Measurements from ENCODE around the gene ATP4A. TPM values are rescaled to one million over a fixed set of nuclear protein-coding genes. Genes with fewer than 3 reads are reported as not detected.
"Not testable (repeated sequence)": the region's sequence is repeated elsewhere in the genome, so short reads cannot be mapped to it uniquely, and the experiment has no call there.

ATP4A gene
- total RNA-seq (2014; rRNA removed; shearing (Covaris generic)): not detected in 2 replicates

- DNase-seq (ENCODE audit: low spot score): no peak
- in situ Hi-C loops (cut with HindIII; ENCODE audit: low sequenced_read_pairs): no loop called here
Measured at GRCh38 chr19:35563207-35563829, at the start of gene ATP4A. ATP4A (minus strand) TSS chr19:35563658; CDS start chr19:35563629, 29 bp downstream.

- peak; percentile 93 for DNase-seq (ENCODE audit: low spot score)
- in situ Hi-C loops (cut with HindIII; ENCODE audit: low sequenced_read_pairs): no loop called here
Measured at GRCh38 chr19:35612559-35613321, 49.3 kb upstream of the ATP4A start, which contains the start of gene HAUS5. HAUS5 (plus strand) TSS chr19:35612735; CDS start chr19:35612795, 60 bp downstream.

- in situ Hi-C loops (cut with HindIII; ENCODE audit: low sequenced_read_pairs): no loop called here
- DNase-seq (ENCODE audit: low spot score): no peak
Measured at GRCh38 chr19:35612224-35612558, 48.7 kb upstream of the ATP4A start.

GRCh38 chr19:35609851-35610353, 46.4 kb upstream of the ATP4A start:
- in situ Hi-C loops (cut with HindIII; ENCODE audit: low sequenced_read_pairs): loop anchor here (5.0 kb wide), 1 partner anchor 53 kb away; no protein-coding TSS in a partner anchor
- no peak for DNase-seq (ENCODE audit: low spot score)

GRCh38 chr19:35608251-35608650, 44.8 kb upstream of the ATP4A start:
- DNase-seq (ENCODE audit: low spot score): no peak
- in situ Hi-C loops (cut with HindIII; ENCODE audit: low sequenced_read_pairs): loop anchor here (5.0 kb wide), 1 partner anchor 51 kb away; no protein-coding TSS in a partner anchor

- in situ Hi-C loops (cut with HindIII; ENCODE audit: low sequenced_read_pairs): loop anchor here (5.0 kb wide), 1 partner anchor 50 kb away; no protein-coding TSS in a partner anchor
- no peak for DNase-seq (ENCODE audit: low spot score)
Measured at GRCh38 chr19:35607661-35608060, 44.2 kb upstream of the ATP4A start.

GRCh38 chr19:35607170-35607569, 43.7 kb upstream of the ATP4A start:
- in situ Hi-C loops (cut with HindIII; ENCODE audit: low sequenced_read_pairs): loop anchor here (5.0 kb wide), 1 partner anchor 50 kb away; no protein-coding TSS in a partner anchor
- not testable (repeated sequence) for DNase-seq (ENCODE audit: low spot score)

GRCh38 chr19:35604436-35604835, 41.0 kb upstream of the ATP4A start:
- DNase-seq (ENCODE audit: low spot score); in situ Hi-C loops (cut with HindIII; ENCODE audit: low sequenced_read_pairs): not testable (repeated sequence)

GRCh38 chr19:35601971-35602370, 38.5 kb upstream of the ATP4A start:
- no peak for DNase-seq (ENCODE audit: low spot score)
- in situ Hi-C loops (cut with HindIII; ENCODE audit: low sequenced_read_pairs): no loop called here

- in situ Hi-C loops (cut with HindIII; ENCODE audit: low sequenced_read_pairs): no loop called here
- no peak for DNase-seq (ENCODE audit: low spot score)
Measured at GRCh38 chr19:35596366-35596999, 33.0 kb upstream of the ATP4A start.

GRCh38 chr19:35595928-35596327, 32.5 kb upstream of the ATP4A start:
- DNase-seq (ENCODE audit: low spot score): no peak
- in situ Hi-C loops (cut with HindIII; ENCODE audit: low sequenced_read_pairs): no loop called here

- DNase-seq (ENCODE audit: low spot score); in situ Hi-C loops (cut with HindIII; ENCODE audit: low sequenced_read_pairs): not testable (repeated sequence)
Measured at GRCh38 chr19:35595026-35595425, 31.6 kb upstream of the ATP4A start.

GRCh38 chr19:35592226-35592625, 28.8 kb upstream of the ATP4A start:
- peak; percentile 77 for DNase-seq (ENCODE audit: low spot score)
- in situ Hi-C loops (cut with HindIII; ENCODE audit: low sequenced_read_pairs): no loop called here

GRCh38 chr19:35590875-35591274, 27.4 kb upstream of the ATP4A start:
- in situ Hi-C loops (cut with HindIII; ENCODE audit: low sequenced_read_pairs): no loop called here
- no peak for DNase-seq (ENCODE audit: low spot score)

- no peak for DNase-seq (ENCODE audit: low spot score)
- in situ Hi-C loops (cut with HindIII; ENCODE audit: low sequenced_read_pairs): no loop called here
Measured at GRCh38 chr19:35587321-35587720, 23.9 kb upstream of the ATP4A start.

GRCh38 chr19:35585848-35586247, 22.4 kb upstream of the ATP4A start, which contains the start of gene PMIS2:
PMIS2 (plus strand) TSS chr19:35586173; CDS start chr19:35586260, 87 bp downstream.
- in situ Hi-C loops (cut with HindIII; ENCODE audit: low sequenced_read_pairs): no loop called here
- DNase-seq (ENCODE audit: low spot score): no peak

GRCh38 chr19:35582760-35583159, 19.3 kb upstream of the ATP4A start:
- DNase-seq (ENCODE audit: low spot score): no peak
- in situ Hi-C loops (cut with HindIII; ENCODE audit: low sequenced_read_pairs): no loop called here

- in situ Hi-C loops (cut with HindIII; ENCODE audit: low sequenced_read_pairs): no loop called here
- no peak for DNase-seq (ENCODE audit: low spot score)
Measured at GRCh38 chr19:35578707-35579106, 15.2 kb upstream of the ATP4A start.

- in situ Hi-C loops (cut with HindIII; ENCODE audit: low sequenced_read_pairs): no loop called here
- no peak for DNase-seq (ENCODE audit: low spot score)
Measured at GRCh38 chr19:35577918-35578317, 14.5 kb upstream of the ATP4A start.

All from G401 (cell line).